A549 (cell line): ENCODE measurements around the gene SLC48A1. TPM values are rescaled to one million over a fixed set of nuclear protein-coding genes. Genes with fewer than 3 reads are reported as not detected.
A peak's percentile ranks its signal among the peaks of the same experiment; 100 is the strongest.

Experiments used
- ATAC-seq, 2 experiments: fragments of 200-7000 bp in 1 of 2; fragments of >200 bp in 1 of 2; cut with Nextera tagmentation in 1 of 2; cut with Tn5 transposase in 1 of 2; 3 replicates each; pipeline versions ENCODE4 v1.8.0 to v1.9.1; 2018 to 2020; ENCODE audit warnings: mild to moderate bottlenecking in 1 of 2, moderate library complexity in 1 of 2
- CTCF ChIA-PET: fragments of 300-600 bp; sonication (Branson Sonifier 250); formaldehyde crosslinking; extraction: SDS; loops from one replicate; lab custom pipeline; 2021; ENCODE audit warnings: antibody characterized with exemption, inconsistent platforms; lab: Yijun Ruan, JAX
- POLR2A ChIA-PET: fragments of 350-600 bp; formaldehyde crosslinking; extraction: SDS; loops from one replicate; lab custom pipeline; 2021; ENCODE audit warnings: antibody characterized with exemption, inconsistent platforms; lab: Yijun Ruan, JAX
- DNase-seq, 2 experiments: peaks; one replicate each; pipeline versions ENCODE4 v3.0.0 to v3.0.0-alpha.2; 2011 to 2016; ENCODE audit warnings: low read depth in 1 of 2, low spot score in 1 of 2
- FAIRE-seq: peaks from 2 replicates; lab custom pipeline; 2011; peaks lifted over from hg19 to GRCh38; lab: Jason Lieb, UNC
- H3K27ac ChIP-seq, 2 experiments: fragments of >200 bp; sonication (Bioruptor Twin); formaldehyde crosslinking; 3 replicates each; pipeline ENCODE4 v1.5.1; 2016 to 2017
- H3K4me1 ChIP-seq: fragments of >200 bp; sonication (Bioruptor Twin); formaldehyde crosslinking; 3 replicates; pipeline ENCODE4 v1.6.1; 2016
- H3K4me2 ChIP-seq: fragments of >200 bp; sonication (Bioruptor Twin); formaldehyde crosslinking; 3 replicates; pipeline ENCODE4 v1.6.1; 2016
- H3K4me3 ChIP-seq: fragments of >200 bp; sonication (Bioruptor Twin); formaldehyde crosslinking; 3 replicates; pipeline ENCODE4 v1.5.1; 2016
- H3K9me3 ChIP-seq: fragments of >200 bp; sonication (Bioruptor Twin); formaldehyde crosslinking; 3 replicates; pipeline ENCODE4 v1.6.1; 2016
- CBX2 ChIP-seq: fragments of 200-600 bp; sonication (generic); IDR thresholded peaks from 2 replicates; pipeline ENCODE4 v1.6.1; 2016; ENCODE audit warnings: low read depth, mild to moderate bottlenecking, borderline replicate concordance
- CHD2 ChIP-seq: fragments of 150-350 bp; IDR thresholded peaks from 2 replicates; pipeline ENCODE4 v1.6.1; 2014; ENCODE audit warnings: low read length; ENCODE audit not compliant: partially characterized antibody
- CHD4 ChIP-seq: fragments of 200-600 bp; sonication (generic); IDR thresholded peaks from 2 replicates; pipeline ENCODE4 v1.6.1; 2016; ENCODE audit warnings: antibody characterized with exemption, mild to moderate bottlenecking, borderline replicate concordance
- ESRRA ChIP-seq: fragments of 150-350 bp; IDR thresholded peaks from 2 replicates; pipeline ENCODE4 v1.6.1; 2014; ENCODE audit warnings: mild to moderate bottlenecking, low read length, borderline replicate concordance
- FOSB ChIP-seq: fragments of 250-450 bp; sonication (Bioruptor Pico); IDR thresholded peaks from 2 replicates; pipeline ENCODE4 v1.5.0; 2020; ENCODE audit warnings: mild to moderate bottlenecking, moderate library complexity
- HOXA7 ChIP-seq: fragments of 250-450 bp; sonication (Bioruptor Pico); IDR thresholded peaks from 2 replicates; pipeline ENCODE4 v1.5.0; 2020; ENCODE audit warnings: mild to moderate bottlenecking, moderate library complexity
- HOXB13 ChIP-seq: fragments of 250-450 bp; sonication (Bioruptor Pico); IDR thresholded peaks from 2 replicates; pipeline ENCODE4 v1.5.0; 2020; ENCODE audit warnings: low read depth, mild to moderate bottlenecking, moderate library complexity
- MYC ChIP-seq: IDR thresholded peaks from 2 replicates; pipeline ENCODE4 v1.6.1; 2012; ENCODE audit warnings: mild to moderate bottlenecking, inconsistent platforms, low read length, improper control_type of control experiment, borderline replicate concordance
- PBX3 ChIP-seq: IDR thresholded peaks from 2 replicates; pipeline ENCODE4 v1.6.1; 2012
- POLR2A ChIP-seq: IDR thresholded peaks from 2 replicates; pipeline ENCODE4 v1.6.1; 2012; ENCODE audit warnings: mild to moderate bottlenecking, low read length
- RAD21 ChIP-seq, 2 experiments: fragments of >200 bp in 1 of 2; sonication (Bioruptor Twin) in 1 of 2; formaldehyde crosslinking in 1 of 2; IDR thresholded peaks in 1 of 2; conservative IDR thresholded peaks in 1 of 2; 2 replicates in 1 of 2; 3 replicates in 1 of 2; pipeline ENCODE4 v1.6.1; 2012 to 2018; ENCODE audit warnings: inconsistent platforms in 1 of 2
- RFX5 ChIP-seq: fragments of 450-650 bp; IDR thresholded peaks from 2 replicates; pipeline ENCODE4 v1.7.1; 2014; ENCODE audit warnings: antibody characterized with exemption, mild to moderate bottlenecking, moderate library complexity
- RNF2 ChIP-seq: fragments of 200-600 bp; sonication (generic); IDR thresholded peaks from 2 replicates; pipeline ENCODE4 v1.6.1; 2016; ENCODE audit warnings: low read depth, mild to moderate bottlenecking, antibody characterized with exemption, moderate library complexity, borderline replicate concordance
- SMC3 ChIP-seq: fragments of >200 bp; sonication (Bioruptor Twin); formaldehyde crosslinking; IDR thresholded peaks from 3 replicates; pipeline ENCODE4 v1.6.1; 2018; ENCODE audit warnings: inconsistent platforms
- SREBF2 ChIP-seq: fragments of 450-650 bp; IDR thresholded peaks from 2 replicates; pipeline ENCODE4 v1.6.1; 2014; ENCODE audit warnings: mild to moderate bottlenecking, moderate library complexity
- TP53 ChIP-seq: fragments of 250-450 bp; sonication (Bioruptor Pico); IDR thresholded peaks from 2 replicates; pipeline ENCODE4 v1.5.0; 2021; ENCODE audit warnings: mild to moderate bottlenecking, moderate library complexity
- ZC3H11A ChIP-seq: fragments of 450-650 bp; IDR thresholded peaks from 2 replicates; pipeline ENCODE4 v1.6.1; 2014; ENCODE audit warnings: antibody characterized with exemption, mild to moderate bottlenecking
- ZFP36 ChIP-seq: fragments of 450-650 bp; IDR thresholded peaks from 2 replicates; pipeline ENCODE4 v1.6.1; 2014; ENCODE audit warnings: borderline replicate concordance; ENCODE audit not compliant: partially characterized antibody
- ZSCAN20 ChIP-seq: fragments of 250-450 bp; sonication (Bioruptor Pico); IDR thresholded peaks from 2 replicates; pipeline ENCODE4 v1.8.0; 2022; ENCODE audit warnings: mild to moderate bottlenecking, moderate library complexity
- WGBS: methylation state at CpG from one replicate; pipeline ENCODE4 v1.1.6; 2017; ENCODE audit errors: missing lambda C conversion rate; 5-methylcytosine and 5-hydroxymethylcytosine counted together
- polyA plus RNA-seq, 4 experiments: library from polyadenylated mRNA; depleted of rRNA in 3 of 4; stranded (reverse); fragments of >200 nt; fragmentation: RNase III in 1 of 4; extraction: RNeasy Plus Mini Kit Qiagen cat#74134 plus additional on column Dnase treatment in 1 of 4; gene quantifications; 2 replicates in 3 of 4; 3 replicates in 1 of 4; pipeline ENCODE4 v1.2.3, GENCODE V29; 2011 to 2017
- TF ChIP-seq, protein P1 (sequence below): fragments of >200 bp; sonication (Bioruptor Twin); formaldehyde crosslinking; IDR thresholded peaks from 3 replicates; pipeline ENCODE4 v1.5.1; 2016
- TF ChIP-seq, protein P2 (sequence below): IDR thresholded peaks from 2 replicates; pipeline ENCODE4 v1.6.1; 2012

The SLC48A1 gene
- polyA plus RNA-seq, 2 of the 4 experiments (the other 2 are of a cell fraction): 25.1 to 32.6 TPM

GRCh38 chr12:47742253-47742825 lies 30.7 kb upstream of the SLC48A1 start (continued):
- TF ChIP-seq ZFP36: peak; percentile 56

GRCh38 chr12:47743311-47743860 lies 29.7 kb upstream of the SLC48A1 start:
- POLR2A ChIA-PET: interaction anchor here (2.0 kb wide), 1 partner anchor 16 kb away, joined by 5 read pairs; no protein-coding TSS in a partner anchor
- no peak for FAIRE-seq
- Histone ChIP-seq H3K27ac (no peak overlapping the region), H3K9me3 (no peaks in the 10 kb centered on the region), H3K4me2 (no peak overlapping the region), H3K4me3 (no peak overlapping the region), H3K4me1 (peaks cover 8% of the 10 kb centered on the region)
- 60% methylated on average over 9 of the region's 9 CpGs for WGBS
- ATAC-seq: no peak
- CTCF ChIA-PET: interaction anchor here (1.0 to 43.9 kb wide), 27 partner anchors 13 to 711 kb away, joined by 3 to 1399 read pairs (median 7); partner anchors contain the start of genes ENDOU, RAPGEF3 and SLC48A1
- no peak for DNase-seq
- TF ChIP-seq MYC (no peak), RFX5 (no peak), ZFP36 (no peak), RAD21 (conservative IDR thresholded peaks at IDR 0.05 in 1 of 2, IDR thresholded peaks at IDR 0.05 in 1 of 2) (no peak), PBX3 (no peak), ZC3H11A (no peak), POLR2A (no peak), TP53 (CRISPR knock-in tag) (no peak), HOXA7 (CRISPR knock-in tag) (no peak), SREBF2 (no peak), ZSCAN20 (no peak), RNF2 (no peak), HOXB13 (CRISPR knock-in tag) (no peak), CHD4 (no peak)

DNA sequence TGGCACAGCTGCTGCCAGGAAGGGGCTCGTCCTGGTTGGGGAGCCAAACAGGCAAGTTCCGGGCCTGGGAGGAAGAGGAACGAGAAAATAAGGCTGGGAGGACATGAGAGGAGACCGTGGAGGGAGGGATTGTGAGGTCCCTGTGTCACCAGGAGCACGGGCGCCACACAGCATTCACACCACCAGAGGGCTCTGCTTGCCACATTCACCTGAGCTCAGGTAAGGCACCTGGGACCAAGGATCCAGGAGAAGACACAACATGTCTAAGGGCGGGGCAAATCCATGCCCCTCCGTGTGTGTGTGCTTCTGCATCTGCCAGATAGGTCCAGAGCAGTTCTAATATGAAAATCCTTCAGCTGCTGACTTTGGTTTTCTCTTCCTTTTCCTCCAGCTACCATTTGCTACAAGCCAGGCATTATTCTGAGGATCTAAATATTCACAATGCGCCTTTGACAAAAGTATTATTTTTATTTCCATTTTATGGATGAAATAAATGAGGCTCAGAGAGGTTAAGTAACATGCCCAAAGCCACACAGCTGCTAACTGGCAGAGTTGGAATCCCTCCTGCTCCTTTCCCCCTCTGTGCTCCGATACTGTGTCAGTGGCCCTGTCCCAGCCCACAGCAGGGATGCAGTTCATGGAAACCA lies 28.9 kb upstream of the SLC48A1 start:
- no peak for FAIRE-seq
- POLR2A ChIA-PET: no interaction called here
- 15% methylated on average over 10 of the region's 10 CpGs for WGBS

More for the DNA sequence above, 28.9 kb upstream of the SLC48A1 start:
- DNase-seq: peak; percentile 37 to 39
- CTCF ChIA-PET: interaction anchor here (0.6 to 43.9 kb wide), 18 partner anchors 9 to 290 kb away, joined by 3 to 1399 read pairs (median 5); partner anchors contain the start of genes ENDOU, RAPGEF3, SLC48A1 and TMEM106C
- TF ChIP-seq, protein P1, sequence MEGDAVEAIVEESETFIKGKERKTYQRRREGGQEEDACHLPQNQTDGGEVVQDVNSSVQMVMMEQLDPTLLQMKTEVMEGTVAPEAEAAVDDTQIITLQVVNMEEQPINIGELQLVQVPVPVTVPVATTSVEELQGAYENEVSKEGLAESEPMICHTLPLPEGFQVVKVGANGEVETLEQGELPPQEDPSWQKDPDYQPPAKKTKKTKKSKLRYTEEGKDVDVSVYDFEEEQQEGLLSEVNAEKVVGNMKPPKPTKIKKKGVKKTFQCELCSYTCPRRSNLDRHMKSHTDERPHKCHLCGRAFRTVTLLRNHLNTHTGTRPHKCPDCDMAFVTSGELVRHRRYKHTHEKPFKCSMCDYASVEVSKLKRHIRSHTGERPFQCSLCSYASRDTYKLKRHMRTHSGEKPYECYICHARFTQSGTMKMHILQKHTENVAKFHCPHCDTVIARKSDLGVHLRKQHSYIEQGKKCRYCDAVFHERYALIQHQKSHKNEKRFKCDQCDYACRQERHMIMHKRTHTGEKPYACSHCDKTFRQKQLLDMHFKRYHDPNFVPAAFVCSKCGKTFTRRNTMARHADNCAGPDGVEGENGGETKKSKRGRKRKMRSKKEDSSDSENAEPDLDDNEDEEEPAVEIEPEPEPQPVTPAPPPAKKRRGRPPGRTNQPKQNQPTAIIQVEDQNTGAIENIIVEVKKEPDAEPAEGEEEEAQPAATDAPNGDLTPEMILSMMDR: peak; percentile 65
- TF ChIP-seq, protein P2, sequence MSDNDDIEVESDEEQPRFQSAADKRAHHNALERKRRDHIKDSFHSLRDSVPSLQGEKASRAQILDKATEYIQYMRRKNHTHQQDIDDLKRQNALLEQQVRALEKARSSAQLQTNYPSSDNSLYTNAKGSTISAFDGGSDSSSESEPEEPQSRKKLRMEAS: no peak
- peak; percentile 58 to 61 for TF ChIP-seq RAD21 (conservative IDR thresholded peaks at IDR 0.05 in 1 of 2, IDR thresholded peaks at IDR 0.05 in 1 of 2)
- TF ChIP-seq CHD2: no peak
- TF ChIP-seq CBX2: no peak
- TF ChIP-seq POLR2A: no peak
- TF ChIP-seq ESRRA: no peak
- peak; percentile 52 for TF ChIP-seq ZFP36
- TF ChIP-seq FOSB: no peak
- peak; percentile 76 for TF ChIP-seq SMC3
- Histone ChIP-seq H3K4me1 (peaks cover 8% of the 10 kb centered on the region), H3K9me3 (no peaks in the 10 kb centered on the region), H3K4me2 (no peak overlapping the region), H3K4me3 (no peak overlapping the region), H3K27ac (no peak overlapping the region)
- ATAC-seq: peak in 1 of 2 experiments; percentile 39; a peak in 3 of 6 replicates
